Upper lobe of right lung (tissue), 1 donor: ENCODE measurements around the gene OTOA. TPM values are rescaled to one million over a fixed set of nuclear protein-coding genes. Genes with fewer than 3 reads are reported as not detected.
A peak's percentile ranks its signal among the peaks of the same experiment; 100 is the strongest.

ENCODE experiments used
- ATAC-seq: fragments of 200-7000 bp; cut with Tn5 transposase; one replicate; pipeline ENCODE4 v1.9.1; 2020; ENCODE audit warnings: mild to moderate bottlenecking, moderate library complexity
- DNase-seq: peaks from one replicate; pipeline ENCODE4 v3.0.0-alpha.2; 2020
- H3K27ac ChIP-seq: fragments of 200-600 bp; one replicate; pipeline ENCODE4 v1.8.0; 2022
- H3K27me3 ChIP-seq: fragments of 200-600 bp; one replicate; pipeline ENCODE4 v1.8.0; 2022; ENCODE audit warnings: mild to moderate bottlenecking
- H3K36me3 ChIP-seq: fragments of 200-600 bp; one replicate; pipeline ENCODE4 v1.8.0; 2022
- H3K4me1 ChIP-seq: fragments of 200-600 bp; one replicate; pipeline ENCODE4 v1.8.0; 2022
- H3K4me3 ChIP-seq: fragments of 200-600 bp; one replicate; pipeline ENCODE4 v1.8.0; 2022; ENCODE audit warnings: mild to moderate bottlenecking
- H3K9me3 ChIP-seq: fragments of 200-600 bp; one replicate; pipeline ENCODE4 v1.8.0; 2022
- intact Hi-C: fragments of 100-400 bp; cut with DNase I; formaldehyde crosslinking; loops from one replicate; pipeline ENCODE4 v1.11.0; 2022
- total RNA-seq: library from RNA; stranded (reverse); fragmentation: NEBNext Ultra II Directional; extraction: Animal tissue kit (Norgen Biotek cat#: 25700); gene quantifications from one replicate; pipeline ENCODE4 v1.2.1, GENCODE V29; 2021
- TF ChIP-seq, protein P1 (sequence below): fragments of 200-600 bp; IDR thresholded peaks from one replicate; pipeline ENCODE4 v1.8.0; 2022; ENCODE audit warnings: antibody characterized with exemption
- donor health status: DM: no; HTN: yes; CAD: no; lungs with severe emphysema.

OTOA gene
- total RNA-seq, 1 donor from 2014 or later: 0.90 TPM

DNA sequence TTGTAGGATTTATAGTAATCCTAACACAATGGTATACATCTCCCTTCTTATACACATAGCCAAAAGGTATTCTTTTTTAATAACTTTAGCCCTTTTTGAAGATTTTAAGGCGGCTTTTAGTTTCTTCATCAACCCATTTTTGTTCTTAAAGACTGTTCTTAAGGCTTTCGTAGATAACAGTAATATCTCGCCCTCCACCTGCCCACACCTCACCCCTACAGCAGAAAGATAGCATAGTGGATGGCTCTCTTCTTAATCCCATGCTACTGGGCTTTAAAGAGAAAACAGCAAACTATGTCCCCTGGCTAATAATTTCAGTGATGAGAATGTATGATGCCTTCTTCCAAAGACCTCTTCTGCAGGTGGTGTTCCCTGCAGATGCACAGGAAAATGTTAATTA lies 20.0 kb upstream of the OTOA start:
- Histone ChIP-seq H3K9me3 (no peaks in the 10 kb centered on the region), H3K27ac (no peak overlapping the region), H3K27me3 (no peaks in the 10 kb centered on the region), H3K4me1 (peaks cover 29% of the 10 kb centered on the region), H3K36me3 (peaks cover 8% of the 10 kb centered on the region), H3K4me3 (no peak overlapping the region)
- DNase-seq: no peak
- intact Hi-C loops: no loop called here
- TF ChIP-seq, protein P1, sequence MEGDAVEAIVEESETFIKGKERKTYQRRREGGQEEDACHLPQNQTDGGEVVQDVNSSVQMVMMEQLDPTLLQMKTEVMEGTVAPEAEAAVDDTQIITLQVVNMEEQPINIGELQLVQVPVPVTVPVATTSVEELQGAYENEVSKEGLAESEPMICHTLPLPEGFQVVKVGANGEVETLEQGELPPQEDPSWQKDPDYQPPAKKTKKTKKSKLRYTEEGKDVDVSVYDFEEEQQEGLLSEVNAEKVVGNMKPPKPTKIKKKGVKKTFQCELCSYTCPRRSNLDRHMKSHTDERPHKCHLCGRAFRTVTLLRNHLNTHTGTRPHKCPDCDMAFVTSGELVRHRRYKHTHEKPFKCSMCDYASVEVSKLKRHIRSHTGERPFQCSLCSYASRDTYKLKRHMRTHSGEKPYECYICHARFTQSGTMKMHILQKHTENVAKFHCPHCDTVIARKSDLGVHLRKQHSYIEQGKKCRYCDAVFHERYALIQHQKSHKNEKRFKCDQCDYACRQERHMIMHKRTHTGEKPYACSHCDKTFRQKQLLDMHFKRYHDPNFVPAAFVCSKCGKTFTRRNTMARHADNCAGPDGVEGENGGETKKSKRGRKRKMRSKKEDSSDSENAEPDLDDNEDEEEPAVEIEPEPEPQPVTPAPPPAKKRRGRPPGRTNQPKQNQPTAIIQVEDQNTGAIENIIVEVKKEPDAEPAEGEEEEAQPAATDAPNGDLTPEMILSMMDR: no peak
- no peak for ATAC-seq

DNA sequence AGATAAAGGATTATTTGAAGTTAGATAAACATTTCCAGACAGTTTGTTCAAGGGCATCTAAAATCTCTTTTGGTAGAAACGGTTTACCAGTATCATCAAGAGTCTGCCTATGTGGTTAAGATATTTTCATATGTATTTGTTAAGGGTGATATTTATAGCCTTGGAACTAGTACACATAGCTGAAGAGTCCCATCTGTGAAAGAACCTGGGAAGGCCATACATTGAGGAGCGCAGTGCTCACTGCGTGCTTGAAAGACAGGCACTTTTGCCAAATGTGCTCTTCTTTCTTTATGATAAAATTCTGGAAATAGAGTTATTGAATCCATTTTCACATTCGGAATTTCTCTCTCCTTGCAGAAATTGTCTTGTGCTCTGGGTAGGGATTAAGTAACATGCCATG lies 19.1 kb upstream of the OTOA start:
- intact Hi-C loops: no loop called here
- Histone ChIP-seq H3K4me1 (peaks cover 33% of the 10 kb centered on the region), H3K9me3 (no peaks in the 10 kb centered on the region), H3K4me3 (no peak overlapping the region), H3K27me3 (no peaks in the 10 kb centered on the region), H3K27ac (peak overlapping the region; percentile 67), H3K36me3 (peaks cover 8% of the 10 kb centered on the region)
- DNase-seq (no peak), ATAC-seq (no peak)
- TF ChIP-seq, protein P1: no peak

DNA sequence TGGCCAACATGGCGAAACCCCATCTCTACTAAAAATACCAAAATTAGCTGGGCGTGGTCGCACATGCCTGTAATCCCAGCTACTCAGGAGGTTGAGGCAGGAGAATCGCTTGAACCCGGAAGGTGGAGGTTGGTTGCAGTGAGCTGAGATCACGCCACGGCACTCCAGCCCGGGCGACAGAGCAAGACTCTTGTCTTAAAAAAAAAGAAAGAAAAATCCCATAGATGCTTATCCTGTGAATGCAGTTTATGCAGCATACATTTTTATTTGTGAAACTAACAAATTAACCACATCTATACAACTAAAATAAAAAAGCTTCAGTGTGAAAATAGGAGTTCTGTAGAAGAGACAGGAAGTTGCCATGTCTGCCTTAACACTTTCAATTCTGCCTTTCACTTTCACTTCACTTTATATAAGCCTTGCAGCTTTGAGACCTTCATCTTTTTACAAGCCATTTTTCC lies 18.5 kb upstream of the OTOA start:
- peak overlapping the region; percentile 32 for H3K4me3 ChIP-seq
- intact Hi-C loops: no loop called here
- H3K27me3 ChIP-seq: no peaks in the 10 kb centered on the region
- TF ChIP-seq, protein P1: no peak
- peak overlapping the region; percentile 67 for H3K27ac ChIP-seq
- ATAC-seq: peak; percentile 54
- no peak for DNase-seq
- H3K36me3 ChIP-seq: peaks cover 8% of the 10 kb centered on the region
- peaks cover 37% of the 10 kb centered on the region for H3K4me1 ChIP-seq
- H3K9me3 ChIP-seq: no peaks in the 10 kb centered on the region

DNA sequence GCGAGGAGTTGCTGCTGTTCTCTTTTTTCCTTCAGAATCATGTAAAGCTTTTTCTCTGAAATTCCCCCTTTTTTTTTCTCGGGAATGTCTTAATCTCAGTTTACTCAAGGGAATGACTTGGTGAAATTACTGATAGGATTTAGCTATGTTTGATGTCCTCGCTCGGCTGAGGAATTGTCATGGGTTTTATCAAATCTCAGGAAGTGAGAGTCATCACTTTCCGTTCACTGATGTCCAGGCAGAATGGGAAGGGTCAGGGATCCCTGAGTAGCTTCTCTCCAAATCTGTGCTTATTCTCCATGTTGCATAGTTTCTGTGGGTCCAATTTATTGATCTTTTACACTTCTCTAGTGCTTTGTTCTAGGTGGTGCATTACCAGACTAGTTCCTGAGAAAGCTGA lies 17.7 kb upstream of the OTOA start:
- TF ChIP-seq, protein P1: no peak
- H3K4me1 ChIP-seq: peaks cover 37% of the 10 kb centered on the region
- H3K4me3 ChIP-seq: peak overlapping the region; percentile 32
- DNase-seq: no peak
- H3K9me3 ChIP-seq: no peaks in the 10 kb centered on the region
- intact Hi-C loops: no loop called here
- peaks cover 8% of the 10 kb centered on the region for H3K36me3 ChIP-seq
- ATAC-seq: no peak
- H3K27me3 ChIP-seq: no peaks in the 10 kb centered on the region
- H3K27ac ChIP-seq: peak overlapping the region; percentile 67

DNA sequence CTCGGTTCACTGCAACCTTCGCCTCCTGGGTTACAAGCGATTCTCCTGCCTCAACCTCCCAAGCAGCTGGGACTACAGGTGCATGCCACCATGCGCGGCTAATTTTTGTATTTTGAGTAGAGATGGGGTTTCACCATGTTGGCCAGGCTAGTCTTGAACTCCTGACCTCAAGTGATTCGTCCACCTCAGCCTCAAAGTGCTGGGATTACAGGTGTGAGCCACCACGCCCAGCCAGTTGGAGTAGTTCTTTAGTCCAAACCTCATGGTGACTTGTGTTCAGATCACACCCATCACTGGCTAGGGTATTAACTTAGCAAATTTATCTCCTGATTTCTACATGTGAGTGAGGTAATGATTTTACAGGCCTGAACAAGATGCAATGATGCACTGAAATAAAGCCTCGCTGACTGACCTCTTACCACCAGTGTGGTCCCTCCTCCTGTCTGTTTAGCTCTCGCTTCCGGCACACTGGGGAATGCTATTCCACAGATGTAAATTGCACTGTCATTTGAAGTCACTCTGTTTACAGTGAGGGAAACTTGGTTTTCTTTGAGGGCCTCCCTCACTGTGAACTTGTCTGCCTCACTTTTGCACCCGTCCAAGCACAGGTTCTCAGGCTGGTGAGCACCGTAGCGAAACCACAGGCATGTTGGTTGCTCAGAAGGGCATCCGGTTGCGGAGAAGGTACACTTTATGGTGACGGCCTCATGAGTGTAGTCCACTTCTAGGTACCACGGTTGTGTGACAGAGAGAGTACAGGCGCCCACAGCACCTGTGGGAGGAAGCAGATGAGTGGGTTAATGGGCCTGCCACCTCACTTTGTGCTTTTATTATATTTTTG lies 16.8 kb upstream of the OTOA start:
- peak overlapping the region; percentile 67 for H3K27ac ChIP-seq
- peaks cover 8% of the 10 kb centered on the region for H3K36me3 ChIP-seq
- intact Hi-C loops: no loop called here
- DNase-seq: no peak
- H3K27me3 ChIP-seq: no peaks in the 10 kb centered on the region
- peak; percentile 50 for ATAC-seq
- no peak overlapping the region for H3K4me3 ChIP-seq
- H3K9me3 ChIP-seq: no peaks in the 10 kb centered on the region
- TF ChIP-seq, protein P1: no peak
- peaks cover 37% of the 10 kb centered on the region for H3K4me1 ChIP-seq
